GM19023 (cell line): ENCODE data around the gene SMG9.

Experiments
- ATAC-seq: cut with Tn5 transposase; IDR thresholded peaks from one replicate; pipeline ENCODE4 v1.9.1; 2021; ENCODE audit warnings: mild to moderate bottlenecking, moderate library complexity; ENCODE audit not compliant: unreplicated experiment

SMG9 gene

DNA sequence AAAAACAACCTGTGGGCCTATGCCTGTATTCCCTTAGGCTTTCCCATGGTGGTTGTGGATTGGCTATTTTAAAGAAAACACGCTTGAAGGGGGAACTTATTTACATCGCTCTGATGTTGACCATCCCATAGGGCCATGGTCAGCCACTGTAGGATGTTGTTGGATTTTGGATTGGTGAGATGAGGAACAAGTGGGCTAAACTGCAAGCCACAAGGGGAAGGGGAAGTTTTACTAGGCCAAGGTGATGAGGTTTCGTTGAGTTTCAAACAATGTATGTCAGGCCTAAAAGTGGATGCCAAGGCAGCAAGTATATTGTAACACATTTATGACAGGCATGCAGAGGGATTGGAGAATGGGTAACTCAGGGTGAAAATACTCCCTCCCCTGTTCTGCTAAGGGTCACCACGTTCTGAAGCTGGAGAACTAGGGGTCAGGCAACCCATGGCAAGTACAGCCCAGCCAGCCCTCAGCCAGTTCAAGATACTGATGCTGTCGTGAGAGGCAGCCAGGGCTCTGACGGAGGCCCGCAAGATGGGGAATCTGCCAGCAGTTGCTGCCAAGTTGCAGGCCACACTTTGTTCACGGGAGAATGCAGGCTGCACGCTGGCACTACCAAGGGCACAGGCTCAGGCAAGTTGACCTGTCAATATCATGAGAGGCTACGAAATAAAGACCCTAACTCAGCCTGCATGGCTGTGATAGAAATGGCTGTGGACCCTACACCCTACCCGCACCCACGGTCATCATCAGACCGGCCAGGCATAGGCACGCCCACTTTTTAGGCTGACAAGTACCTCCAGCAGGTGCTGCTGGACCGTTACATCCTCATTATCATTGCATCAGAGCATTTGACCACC is 27.8 kb downstream of the SMG9 start:
- ATAC-seq, result no peak

DNA sequence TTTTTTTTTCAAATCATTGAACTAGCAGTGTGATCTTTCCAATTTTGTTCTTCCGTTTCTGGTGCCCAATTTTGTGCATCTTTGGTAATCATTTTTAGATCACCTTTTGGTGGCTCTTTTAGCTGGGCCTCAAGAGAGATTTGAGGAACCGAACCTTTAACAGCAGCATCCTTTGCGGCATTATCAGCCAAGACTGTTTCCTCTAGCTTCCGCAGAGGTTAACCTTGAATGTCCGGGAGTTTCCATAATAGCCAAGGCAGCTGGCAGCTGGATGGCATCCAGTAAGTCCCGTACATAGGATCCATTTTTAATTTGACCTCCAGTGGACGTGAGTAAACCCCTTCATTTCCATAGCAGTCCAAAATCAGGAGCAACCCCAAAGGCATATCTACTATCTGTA is 29.3 kb downstream of the SMG9 start:
- ATAC-seq, result no peak

DNA sequence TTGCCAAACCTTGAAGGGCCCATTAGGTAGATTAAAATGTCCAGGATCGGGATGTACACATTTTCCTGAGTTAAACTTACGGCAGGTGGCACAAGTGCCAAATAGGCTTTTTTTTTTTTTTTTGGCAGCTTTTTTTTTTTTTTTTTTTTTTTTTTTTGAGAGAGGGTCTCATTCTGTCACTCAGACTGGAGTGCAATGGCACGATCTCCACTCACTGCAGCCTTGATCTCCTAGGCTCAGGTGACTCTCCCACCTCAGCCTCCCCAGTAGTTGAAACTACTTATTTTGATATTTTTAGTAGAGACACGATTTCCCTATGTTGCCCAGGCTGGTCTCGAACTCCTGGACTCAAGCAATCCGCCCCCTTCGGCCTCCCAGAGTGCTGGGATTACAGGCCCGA is 29.9 kb downstream of the SMG9 start:
- no peak for ATAC-seq

DNA sequence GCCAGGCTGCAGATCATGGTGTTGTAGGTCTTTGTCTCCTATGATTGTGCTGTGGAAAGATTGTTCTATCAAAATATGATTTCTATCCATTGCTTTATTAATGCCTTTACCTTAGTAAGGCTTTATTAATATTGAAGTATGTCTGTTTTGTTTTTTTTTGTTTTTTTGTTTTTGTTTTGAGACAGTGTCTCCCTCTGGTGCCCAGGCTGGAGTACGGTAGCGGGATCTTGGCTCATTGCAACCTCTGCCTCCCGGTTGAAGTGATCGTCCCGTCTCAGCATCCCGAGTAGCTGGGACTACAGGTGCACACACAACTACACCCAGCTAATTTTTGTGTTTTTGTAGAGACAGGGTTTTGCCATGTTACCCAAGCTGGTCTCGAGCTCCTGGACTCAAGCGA is 31.2 kb downstream of the SMG9 start:
- ATAC-seq, result no peak

DNA sequence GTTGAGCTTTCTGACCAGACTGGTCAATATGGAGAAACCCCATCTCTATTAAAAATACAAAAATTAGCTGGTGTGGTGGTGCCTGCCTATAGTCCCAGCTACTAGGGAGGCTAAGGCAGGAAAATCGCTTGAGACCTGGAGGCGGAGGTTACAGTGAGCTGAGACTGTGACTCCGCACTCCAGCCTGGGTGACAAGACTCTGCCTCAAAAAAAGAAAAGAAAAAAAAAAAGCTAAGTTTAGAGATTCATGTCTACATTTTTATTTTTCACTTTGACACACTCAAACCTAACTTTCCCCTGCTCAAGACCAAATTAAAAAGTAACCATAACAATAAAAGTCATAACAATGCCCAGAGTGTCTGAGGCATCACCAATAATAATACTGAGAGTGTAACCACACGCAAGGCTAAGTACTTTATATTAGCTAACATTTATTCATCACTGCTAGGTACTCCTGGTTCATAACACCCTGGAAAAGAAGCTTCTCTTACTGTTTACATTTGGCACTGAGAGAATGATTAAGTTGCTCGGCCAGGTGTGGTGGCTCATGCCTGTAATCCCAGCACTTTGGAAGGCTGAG is 33.2 kb downstream of the SMG9 start:
- ATAC-seq, result no peak

DNA sequence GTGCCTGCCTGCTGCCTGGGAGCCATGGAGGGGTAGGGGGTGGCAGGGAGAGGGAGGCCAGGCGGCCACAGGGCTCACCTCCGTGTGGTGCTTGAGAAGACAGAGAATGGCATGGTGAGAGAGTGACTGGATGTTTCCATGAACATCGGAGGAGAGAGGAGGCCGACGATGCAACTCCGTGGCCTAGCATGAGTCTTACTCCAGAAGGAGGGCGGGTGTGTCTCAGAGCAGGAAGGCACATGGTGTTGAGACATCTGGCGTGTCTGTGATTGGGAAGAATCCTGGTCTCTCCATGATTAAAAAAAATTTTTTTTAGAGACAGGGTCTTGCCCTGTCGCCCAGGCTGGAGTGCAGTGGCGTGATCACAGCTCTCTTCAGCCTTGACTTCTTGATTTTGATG is 33.8 kb downstream of the SMG9 start:
- no peak for ATAC-seq

DNA sequence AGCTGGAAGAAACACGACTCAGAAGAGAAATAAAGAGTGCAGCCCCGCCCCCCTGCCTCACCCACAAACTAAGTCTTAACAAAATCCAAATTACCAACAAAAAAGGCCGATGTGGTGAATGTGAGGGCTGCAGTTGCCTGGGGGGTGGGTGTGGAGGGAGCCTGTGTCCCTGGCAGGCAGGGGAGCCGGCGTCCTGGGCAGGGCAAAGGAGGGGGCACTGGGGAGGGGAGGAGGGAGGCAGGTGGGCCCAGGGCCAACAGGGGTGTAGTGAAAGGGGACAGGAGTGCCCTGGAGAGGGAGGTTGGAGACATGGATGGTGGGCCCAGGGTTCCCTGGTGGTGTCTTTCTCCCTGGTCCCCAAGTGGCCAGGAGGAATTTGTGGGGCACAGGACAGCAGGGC is 34.8 kb downstream of the SMG9 start:
- ATAC-seq, result no peak

DNA sequence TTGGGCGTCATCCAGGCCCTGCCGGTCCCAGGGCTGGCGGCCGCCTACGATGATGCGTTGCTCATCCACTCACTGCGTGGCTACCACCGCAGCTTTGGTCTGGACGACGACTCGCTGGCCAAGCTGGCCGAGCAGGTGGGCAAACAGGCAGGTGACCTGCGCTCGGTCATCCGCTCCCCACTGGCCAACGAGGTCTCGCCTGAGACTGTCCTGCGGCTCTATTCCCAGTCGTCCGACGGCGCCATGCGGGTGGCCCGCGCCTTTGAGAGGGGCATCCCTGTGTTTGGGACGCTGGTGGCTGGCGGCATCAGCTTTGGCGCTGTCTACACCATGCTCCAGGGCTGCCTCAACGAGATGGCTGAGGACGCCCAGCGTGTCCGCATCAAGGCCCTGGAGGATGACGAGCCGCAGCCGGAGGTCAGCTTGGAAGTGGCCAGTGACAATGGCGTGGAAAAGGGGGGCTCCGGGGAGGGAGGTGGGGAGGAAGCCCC is 35.3 kb downstream of the SMG9 start:
- ATAC-seq, result no peak

DNA sequence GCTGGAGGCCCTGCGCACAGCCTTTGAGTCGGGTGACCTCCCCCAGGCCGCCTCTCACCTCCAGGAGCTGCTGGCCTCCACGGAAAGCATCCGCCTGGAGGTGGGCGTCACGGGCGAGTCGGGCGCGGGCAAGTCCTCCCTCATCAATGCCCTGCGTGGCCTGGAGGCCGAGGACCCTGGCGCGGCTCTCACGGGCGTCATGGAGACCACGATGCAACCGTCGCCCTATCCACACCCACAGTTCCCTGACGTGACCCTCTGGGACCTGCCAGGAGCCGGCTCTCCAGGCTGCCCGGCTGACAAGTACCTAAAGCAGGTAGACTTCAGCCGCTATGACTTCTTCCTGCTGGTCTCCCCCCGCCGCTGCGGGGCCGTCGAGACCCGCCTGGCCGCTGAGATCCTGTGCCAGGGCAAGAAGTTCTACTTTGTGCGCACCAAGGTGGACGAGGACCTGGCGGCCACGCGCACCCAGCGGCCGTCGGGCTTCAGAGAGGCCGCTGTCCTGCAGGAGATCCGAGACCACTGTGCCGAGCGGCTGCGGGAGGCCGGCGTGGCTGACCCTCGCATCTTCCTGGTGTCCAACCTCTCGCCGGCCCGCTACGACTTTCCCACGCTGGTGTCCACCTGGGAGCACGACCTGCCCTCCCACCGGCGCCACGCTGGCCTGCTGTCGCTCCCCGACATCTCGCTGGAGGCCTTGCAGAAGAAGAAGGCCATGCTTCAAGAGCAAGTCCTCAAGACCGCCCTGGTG is 36.0 kb downstream of the SMG9 start:
- no peak for ATAC-seq

DNA sequence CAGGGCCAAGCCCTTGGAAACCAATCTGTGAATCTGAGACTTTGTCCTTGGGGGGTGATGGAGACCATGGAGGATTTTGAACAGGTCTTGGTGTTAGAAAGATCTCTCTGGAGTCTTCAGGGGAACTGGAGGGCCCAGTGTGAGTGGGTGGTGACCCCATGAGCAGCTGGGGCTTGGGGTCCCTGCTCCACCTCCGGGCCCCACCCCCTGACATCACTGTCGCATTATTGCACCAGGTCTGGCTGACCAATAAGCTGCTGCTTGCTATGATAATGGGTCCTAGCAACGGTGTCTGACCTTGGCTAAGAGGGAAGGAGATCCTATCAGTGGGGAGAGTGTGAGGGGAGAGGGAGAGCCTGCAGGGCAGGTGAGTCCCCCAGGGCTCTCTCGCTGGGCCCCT is 39.0 kb downstream of the SMG9 start, which contains the start of gene IRGC:
Gene IRGC, plus strand, starts transcription at position 301 of the 400 bp plus-strand sequence. CDS start 2,483 bp downstream, outside the sequence.
- no peak for ATAC-seq

DNA sequence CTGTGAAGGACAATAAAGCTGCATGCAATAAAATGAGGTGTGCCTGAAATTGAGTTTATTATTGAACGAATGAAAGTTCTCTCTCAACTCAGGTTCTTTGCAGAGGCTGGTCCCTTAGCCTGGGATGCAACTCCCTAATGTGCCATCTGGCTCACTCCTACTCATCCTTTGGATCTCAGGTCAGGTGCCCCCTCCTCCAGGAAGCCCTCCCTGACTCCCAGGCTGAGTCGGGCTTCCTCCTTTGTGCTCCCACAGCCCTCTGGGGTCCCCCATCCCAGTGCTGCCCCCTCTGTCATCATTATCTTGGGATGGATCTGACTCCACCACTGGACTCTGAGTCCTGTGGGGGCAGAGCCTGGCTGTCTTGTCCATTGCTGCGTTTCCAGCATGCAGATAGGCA is 41.6 kb downstream of the SMG9 start:
- no peak for ATAC-seq

DNA sequence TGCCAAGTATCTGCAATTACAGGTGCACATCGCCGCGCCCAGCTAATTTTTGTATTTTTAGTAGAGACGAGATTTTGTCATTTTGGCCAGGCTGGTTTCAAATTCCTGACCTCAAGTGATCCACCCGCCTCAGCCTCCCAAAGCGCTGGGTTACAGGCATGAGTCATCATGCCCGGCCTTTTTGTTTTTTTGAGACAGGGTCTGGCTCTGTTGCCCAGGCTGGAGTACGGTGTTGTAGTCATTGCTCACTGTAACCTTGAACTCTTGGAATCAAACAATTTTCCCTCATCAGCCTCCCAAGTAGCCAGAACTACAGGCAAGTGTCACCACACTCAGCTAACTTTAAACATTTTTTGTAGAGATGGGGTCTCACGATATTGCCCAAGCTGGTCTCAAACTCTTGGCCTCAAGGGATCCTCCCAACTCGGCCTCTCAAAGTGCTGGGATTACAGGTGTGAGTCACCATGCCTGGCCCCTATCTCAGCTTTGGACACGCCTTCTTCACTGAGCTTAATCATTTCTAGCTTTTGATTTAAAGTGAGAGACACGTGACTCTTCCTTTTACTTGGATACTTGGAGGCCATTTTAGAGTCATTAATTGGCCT is 42.9 kb downstream of the SMG9 start:
- no peak for ATAC-seq

DNA sequence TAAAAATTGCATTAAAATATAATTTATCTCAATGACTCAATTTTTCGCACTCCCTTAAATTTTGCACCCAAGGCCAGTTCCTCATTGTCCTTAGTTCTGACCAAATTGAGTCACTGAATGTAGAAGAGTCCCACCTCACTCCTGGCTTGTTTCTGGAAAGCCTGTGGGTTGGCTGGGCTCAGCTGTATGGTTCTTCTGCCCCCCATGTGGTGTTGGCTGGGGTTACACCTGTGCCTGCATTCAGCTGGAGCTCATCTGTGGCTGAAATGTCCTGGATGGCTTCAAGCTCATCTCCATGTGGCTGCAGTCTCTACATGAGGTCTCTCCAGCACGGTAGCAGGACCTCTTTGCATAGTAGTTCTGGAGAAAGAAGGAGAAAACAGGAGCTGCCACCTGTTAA is 46.0 kb downstream of the SMG9 start:
- ATAC-seq, result no peak

DNA sequence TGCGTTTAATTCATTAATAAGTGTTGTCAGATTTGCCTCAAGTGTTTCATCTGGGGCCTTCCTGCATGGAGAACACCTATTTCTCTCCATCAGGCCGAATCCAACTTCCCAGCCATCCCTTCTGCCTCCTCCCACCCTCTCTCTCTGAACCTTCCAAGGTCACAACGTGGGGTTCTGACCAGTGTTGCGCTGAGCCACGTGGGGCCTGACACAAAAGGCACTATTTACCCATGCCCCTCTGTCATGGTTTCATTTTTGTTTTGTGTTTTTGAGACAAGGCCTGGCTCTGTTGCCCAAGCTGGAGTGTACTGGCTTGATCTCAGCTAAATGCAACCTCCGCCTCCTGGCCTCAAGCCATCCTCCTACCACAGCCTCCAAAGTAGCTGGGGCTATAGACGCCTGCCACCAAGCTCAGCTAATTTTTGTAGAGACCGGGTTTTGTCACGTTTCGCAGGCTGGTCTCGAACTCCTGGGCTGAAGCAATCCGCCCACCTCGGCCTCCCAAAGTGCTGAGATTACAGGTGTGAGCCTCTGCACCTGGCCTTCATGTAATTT is 47.5 kb downstream of the SMG9 start:
- no peak for ATAC-seq

DNA sequence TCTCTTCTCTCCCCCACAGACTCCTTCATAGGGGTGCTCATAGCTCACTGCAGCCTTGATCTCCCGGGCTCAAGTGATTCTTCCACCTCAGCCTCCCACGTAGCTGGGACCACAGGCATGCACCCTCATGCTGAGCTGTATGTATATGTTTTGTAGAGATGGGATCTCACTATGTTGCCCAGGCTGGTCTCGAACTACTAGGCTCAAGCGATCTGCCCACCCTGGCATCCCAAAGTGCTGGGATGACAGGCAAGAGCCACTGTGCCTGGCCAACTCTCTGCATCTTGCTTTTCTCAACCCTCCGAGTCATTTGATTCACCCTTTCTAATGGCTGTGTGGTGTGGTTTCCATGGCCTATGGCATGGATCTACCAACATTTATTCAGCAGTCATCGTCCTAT is 49.0 kb downstream of the SMG9 start:
- no peak for ATAC-seq

DNA sequence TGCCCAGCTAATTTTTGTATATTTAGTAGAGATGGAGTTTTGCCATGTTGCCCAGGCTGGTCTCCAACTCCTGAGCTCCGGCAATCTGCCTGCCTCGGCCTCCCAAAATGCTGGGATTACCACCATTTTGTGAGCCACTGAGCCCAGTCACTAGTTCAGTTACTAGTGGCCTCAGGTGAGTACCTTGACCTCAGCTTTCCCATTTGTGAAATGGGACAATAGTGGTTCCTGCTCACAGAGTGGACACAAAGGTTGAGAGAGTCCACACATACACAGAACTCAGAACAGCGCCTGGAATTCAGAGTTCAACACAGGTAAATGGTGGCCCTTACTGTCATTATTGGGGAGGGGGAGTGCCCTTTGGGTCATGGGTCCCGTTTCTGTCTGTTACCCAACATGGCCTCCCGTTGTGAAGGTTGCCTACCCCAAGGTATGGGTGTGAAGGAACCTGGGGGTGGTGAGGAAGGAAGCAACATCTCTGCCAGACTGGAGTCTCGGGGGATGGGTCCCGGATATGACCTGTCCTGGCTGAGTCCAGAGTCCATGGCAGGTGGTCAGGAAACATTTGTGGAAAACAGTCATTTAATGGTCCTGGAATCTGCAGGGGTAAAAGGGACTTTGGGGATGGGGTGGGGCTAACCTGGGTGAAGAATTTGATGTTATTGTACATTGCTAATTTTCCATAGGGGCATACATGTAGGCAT is 50.6 kb downstream of the SMG9 start:
- ATAC-seq, result no peak

DNA sequence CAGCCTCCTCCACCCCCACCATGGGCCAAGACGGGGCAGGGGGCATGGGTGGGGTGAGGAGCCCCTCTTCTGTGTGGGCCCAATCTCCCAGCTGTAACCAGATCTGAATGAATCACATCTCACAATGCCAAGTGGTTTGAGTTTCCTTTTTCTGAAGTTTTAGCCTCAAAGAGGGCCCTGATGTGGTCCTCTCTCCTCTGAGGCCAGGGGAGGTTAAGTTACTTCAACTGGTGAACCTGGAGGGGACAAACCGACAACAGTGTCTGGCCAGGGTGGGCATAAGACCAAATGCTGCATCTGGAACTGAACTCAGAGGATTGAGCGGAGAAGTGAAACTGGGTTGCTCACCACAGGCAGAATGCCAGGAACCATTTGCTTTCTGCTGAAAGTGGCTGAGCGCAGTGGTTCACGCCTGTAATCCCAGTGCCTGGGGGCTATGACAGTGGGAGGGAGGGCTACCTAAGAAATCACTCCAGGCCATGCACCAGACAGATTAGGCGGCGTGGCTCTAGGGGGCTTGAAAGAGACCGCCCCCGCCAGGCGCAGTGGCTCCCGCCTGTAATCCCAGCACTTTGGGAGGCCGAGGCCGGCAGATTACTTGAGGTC is 54.3 kb downstream of the SMG9 start:
- no peak for ATAC-seq

DNA sequence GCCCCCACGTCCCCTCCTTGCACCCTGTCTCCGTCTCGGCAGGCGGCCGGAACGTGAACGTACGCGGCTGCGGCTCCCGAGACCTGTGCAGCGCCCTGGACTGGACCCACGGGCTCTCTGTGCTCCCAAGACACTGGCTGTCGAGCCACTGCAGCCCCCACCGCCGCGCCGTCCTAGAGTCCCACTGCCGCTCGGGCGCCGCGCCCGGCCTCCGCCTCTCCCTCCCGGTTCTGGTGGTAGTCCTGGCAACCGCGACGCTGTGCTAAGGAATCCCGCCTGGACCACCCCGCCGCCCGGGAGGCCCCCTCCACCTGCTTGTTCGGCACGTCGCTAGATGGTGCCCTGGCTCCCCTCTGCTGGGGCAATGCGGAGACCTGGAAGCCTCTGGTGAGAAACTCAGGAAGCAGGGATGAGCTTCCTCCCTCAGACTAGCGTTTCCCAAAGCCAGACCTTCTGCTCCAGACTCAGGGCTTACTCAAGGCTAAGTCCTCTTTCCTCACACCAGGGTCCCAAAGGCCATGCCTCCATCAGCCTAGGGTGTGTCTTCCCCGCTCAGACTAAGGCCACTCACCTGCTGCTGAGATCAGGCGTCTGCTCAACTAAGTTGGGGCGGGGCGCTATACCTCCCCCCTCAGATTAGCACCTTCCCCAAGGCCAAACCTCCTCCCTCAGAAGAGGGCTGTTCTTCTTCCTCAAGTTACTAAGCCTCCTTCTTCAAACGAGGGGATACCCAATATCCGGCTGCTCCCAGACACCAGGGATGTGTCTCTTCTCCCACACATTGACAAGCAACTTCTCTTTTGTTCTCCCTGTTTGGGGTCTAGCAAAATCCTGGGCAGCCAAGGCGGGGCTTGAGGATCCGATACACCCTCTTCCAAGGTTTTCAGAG is 55.0 kb downstream of the SMG9 start:
- no peak for ATAC-seq

DNA sequence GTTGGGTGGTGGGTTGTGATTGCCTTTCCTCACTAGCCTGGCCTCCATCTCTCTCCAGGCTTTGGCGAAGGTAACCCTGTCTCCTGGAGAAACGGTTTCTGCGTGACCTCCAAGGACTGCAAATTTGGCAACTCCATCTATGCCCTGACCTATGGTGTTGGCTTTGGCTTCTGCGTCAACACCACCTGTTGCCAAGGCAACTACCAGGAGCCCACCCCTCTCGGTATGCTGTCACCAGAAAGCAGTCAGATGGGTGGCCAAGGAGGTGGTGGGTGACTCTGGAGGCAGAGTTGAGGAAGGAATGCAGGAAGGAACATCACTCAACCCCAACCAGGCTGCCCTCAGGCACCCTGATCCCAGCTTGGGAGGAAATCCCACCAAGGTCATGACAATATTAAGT is 57.5 kb downstream of the SMG9 start:
- no peak for ATAC-seq
